Cardiac muscle cell (in vitro differentiated cells and primary cell): ENCODE results near the gene SPRED3. TPM values are rescaled to one million over a fixed set of nuclear protein-coding genes. Genes with fewer than 3 reads are reported as not detected.

Experiments
- DNase-seq, 2 donors: peaks; one replicate each; pipeline versions ENCODE4 v3.0.0 to v3.0.0-alpha.2; 2010 to 2017; ENCODE audit warnings: low read depth in 1 of 2, low spot score in 1 of 2
- H3K27ac ChIP-seq: fragments of 200-600 bp; sonication (generic); 2 replicates; pipeline ENCODE4 v1.5.1; 2016
- H3K27me3 ChIP-seq: fragments of 200-600 bp; sonication (generic); 2 replicates; pipeline ENCODE4 v1.6.0; 2016; ENCODE audit warnings: control low read depth
- H3K36me3 ChIP-seq: fragments of 200-600 bp; sonication (generic); 2 replicates; pipeline ENCODE4 v1.5.1; 2016; ENCODE audit warnings: control low read depth
- H3K4me1 ChIP-seq: fragments of 200-600 bp; sonication (generic); 2 replicates; pipeline ENCODE4 v1.8.1; 2017; ENCODE audit warnings: low read depth, mild to moderate bottlenecking, mixed run types
- H3K4me3 ChIP-seq: fragments of 200-600 bp; sonication (generic); 2 replicates; pipeline ENCODE4 v1.5.1; 2016; ENCODE audit warnings: mild to moderate bottlenecking
- H3K9me3 ChIP-seq: fragments of 200-600 bp; sonication (generic); 2 replicates; pipeline ENCODE4 v1.5.1; 2017; ENCODE audit warnings: low read depth, mild to moderate bottlenecking, control low read depth
- CTCF ChIP-seq: IDR thresholded peaks from 2 replicates; pipeline ENCODE4 v1.5.1; 2012; ENCODE audit warnings: low read depth, mild to moderate bottlenecking, low read length
- polyA plus RNA-seq: library from polyadenylated mRNA; unstranded; fragments of >200 nt; fragmentation: Nextera tagmentation; extraction: Ambion mirVana; gene quantifications from 2 replicates; pipeline ENCODE4 v1.2.1, GENCODE V29; 2016
- total RNA-seq: library from RNA; depleted of rRNA; stranded (reverse); fragments of >200 nt; gene quantifications from 2 replicates; pipeline ENCODE4 v1.2.3, GENCODE V29; 2016

The SPRED3 gene
- total and polyA plus RNA-seq, 2 experiments from 2014 or later = 1.3 to 2.6 TPM

DNA sequence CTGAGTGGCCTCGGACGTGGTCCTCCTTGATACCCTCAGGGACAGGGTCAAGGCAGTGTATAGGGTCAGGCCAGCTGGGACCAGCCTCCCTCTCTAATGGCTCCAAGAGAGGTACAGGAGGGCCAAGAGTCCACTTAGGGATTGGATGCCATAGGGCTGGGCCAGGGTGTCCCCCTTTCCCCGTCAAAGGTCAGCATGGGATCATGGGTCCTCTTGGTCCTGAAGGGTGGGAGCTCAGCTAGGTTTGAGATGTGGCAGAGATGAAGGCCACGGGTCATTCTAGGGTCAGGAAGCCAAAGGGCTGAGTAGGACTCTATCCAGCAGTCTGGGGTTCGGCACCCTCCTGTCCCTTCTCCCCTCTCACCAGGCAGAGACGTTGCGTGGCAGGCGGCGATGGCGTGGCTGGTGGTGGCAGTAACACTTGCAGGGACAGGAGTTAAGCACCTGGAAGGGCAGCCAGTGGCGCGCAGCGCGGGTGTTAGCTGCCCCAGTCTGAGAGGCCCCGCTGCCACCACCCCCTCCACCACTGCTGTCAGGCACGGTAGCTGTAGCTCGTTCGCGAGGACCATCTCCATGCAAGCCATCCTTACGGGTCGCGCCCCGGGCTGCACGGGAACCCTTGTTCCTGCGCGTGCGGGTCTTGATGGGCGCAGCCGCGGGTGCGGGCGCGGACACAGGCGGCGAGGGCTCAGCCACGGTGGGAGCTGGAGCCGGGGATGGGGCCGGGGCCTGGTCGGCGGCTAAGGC, 3.3 kb upstream of the SPRED3 start:
- Histone ChIP-seq H3K27me3 (no peaks in the 10 kb centered on the region), H3K9me3 (no peaks in the 10 kb centered on the region), H3K4me3 (no peak overlapping the region), H3K36me3 (peaks cover 26% of the 10 kb centered on the region), H3K4me1 (no peaks in the 10 kb centered on the region), H3K27ac (no peak overlapping the region)
- TF ChIP-seq CTCF = peak; percentile 0
- no peak for DNase-seq

GRCh38 chr19:38385804-38386257, 2.7 kb upstream of the SPRED3 start:
- Histone ChIP-seq H3K9me3 (no peaks in the 10 kb centered on the region), H3K4me3 (no peak overlapping the region), H3K36me3 (peaks cover 25% of the 10 kb centered on the region), H3K27ac (no peak overlapping the region), H3K27me3 (no peaks in the 10 kb centered on the region), H3K4me1 (no peaks in the 10 kb centered on the region)
- TF ChIP-seq CTCF = no peak
- DNase-seq = no peak

DNA sequence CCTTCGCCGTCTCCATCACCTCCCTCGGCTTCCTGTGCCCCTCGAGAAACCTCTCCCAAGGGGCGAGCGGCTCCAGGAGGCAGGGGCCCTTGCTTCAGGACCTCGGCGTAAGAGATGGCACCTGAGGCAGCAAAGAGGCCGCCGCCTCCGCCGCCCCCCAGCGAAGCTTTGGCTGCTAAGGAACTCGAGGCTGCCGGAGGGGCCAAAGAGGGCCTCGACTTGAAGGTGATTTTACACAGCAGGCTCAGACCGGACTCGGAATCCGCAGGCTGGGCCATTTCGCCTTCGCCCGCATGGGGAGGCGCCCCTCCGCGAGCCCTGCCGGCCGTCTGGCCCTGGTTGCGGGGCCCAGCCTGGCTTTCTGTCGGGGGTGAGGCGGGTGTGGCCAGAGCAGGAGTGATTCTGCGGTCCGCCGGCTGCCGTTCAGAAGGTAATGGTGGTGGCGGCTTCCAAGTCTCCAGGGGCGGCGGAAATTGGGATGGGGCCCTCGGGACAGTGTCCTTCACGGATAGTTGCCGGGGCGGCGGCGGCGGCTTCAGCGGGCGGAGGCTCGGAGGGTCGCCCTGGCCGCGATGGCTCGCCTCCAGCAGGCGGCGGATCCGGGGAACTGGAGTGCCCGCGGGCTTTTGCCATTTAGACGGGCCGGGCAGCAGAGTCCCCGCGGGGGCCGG, 2.1 kb upstream of the SPRED3 start:
- DNase-seq = no peak
- Histone ChIP-seq H3K27ac (no peak overlapping the region), H3K27me3 (no peaks in the 10 kb centered on the region), H3K9me3 (no peaks in the 10 kb centered on the region), H3K4me3 (no peak overlapping the region), H3K4me1 (no peaks in the 10 kb centered on the region), H3K36me3 (peaks cover 18% of the 10 kb centered on the region)
- TF ChIP-seq CTCF = no peak

DNA sequence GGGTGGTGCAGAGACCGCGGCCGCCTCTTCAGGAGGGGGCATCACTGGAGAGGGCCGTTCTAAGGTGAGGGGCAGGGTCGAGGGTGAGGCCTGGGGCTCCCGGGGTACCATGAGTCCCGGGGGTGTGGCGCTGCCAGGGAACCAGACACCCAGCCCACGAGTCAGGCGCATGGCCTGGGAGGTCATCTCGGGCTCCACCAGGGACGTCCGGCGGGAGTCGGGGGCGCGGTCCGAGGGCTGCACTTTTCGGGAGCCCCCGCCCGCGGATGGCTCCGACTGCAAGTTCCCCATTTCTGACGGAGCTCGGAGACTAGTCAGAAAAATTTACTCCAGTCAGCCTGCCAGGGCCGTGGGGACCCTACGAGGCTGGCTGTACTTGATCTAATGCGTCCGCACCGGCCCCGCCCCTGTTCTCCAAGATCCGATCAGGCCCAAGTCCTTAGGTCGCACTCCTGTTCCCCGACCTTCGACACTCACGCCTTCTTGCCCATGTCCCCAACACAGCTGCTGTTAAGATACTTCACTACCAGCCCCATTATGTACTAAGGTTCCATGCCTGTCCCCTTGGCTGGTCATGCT, 1.4 kb upstream of the SPRED3 start:
- H3K4me3 ChIP-seq = peak overlapping the region; percentile 52
- no peaks in the 10 kb centered on the region for H3K27me3 ChIP-seq
- no peaks in the 10 kb centered on the region for H3K9me3 ChIP-seq
- TF ChIP-seq CTCF = no peak
- DNase-seq = peak; percentile 13 to 21
- H3K27ac ChIP-seq = no peak overlapping the region
- H3K4me1 ChIP-seq = no peaks in the 10 kb centered on the region
- H3K36me3 ChIP-seq = peaks cover 12% of the 10 kb centered on the region

DNA sequence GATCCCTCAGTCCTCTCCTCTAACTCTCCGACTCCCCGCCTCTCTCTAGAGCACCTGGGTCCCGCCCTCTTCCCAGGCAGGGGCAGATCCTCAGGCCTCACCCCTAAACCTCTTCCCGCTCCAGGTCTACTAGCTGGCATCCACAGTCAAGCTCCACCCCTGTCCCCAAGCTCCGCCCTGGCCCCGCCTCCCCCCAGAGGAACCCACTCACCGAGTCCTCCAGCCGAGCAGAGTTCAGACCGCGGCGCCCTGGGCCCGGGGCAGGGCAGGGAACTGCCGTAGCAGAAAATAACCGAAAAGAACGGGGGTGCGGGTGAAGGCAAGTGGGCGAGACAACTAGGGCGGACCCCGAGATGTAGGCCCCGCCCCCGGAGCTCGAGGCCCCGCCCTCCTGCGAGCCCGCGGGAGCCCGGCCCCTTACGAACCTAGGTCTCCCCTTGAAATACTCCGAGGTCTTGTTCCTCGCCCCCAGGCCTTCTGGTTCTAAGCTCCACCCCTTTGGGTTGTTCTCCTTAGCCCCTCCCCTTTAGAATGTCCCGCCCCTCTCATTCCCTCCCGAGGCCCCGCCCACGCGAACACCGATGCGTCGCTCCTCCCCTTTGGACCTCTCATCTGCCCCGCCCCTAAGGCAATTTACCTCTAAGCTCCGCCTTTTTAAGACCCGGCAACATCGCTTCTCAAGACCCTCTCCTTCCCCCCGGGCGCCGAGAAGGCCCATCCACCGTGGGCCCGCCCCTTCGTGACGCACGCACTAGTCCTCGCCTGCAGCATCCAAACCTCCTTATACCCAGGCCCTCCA, 748 bp upstream of the SPRED3 start, which contains the start of gene GGN:
TSS of gene GGN (minus strand) at position 485 of the 799 bp plus-strand sequence. CDS start 773 bp downstream, outside the sequence.
- no peaks in the 10 kb centered on the region for H3K4me1 ChIP-seq
- no peaks in the 10 kb centered on the region for H3K9me3 ChIP-seq
- peak within 1 kb of the TSS; percentile 75 for H3K27ac ChIP-seq
- no peak for TF ChIP-seq CTCF
- peaks cover 8% of the 10 kb centered on the region for H3K36me3 ChIP-seq
- no peaks in the 10 kb centered on the region for H3K27me3 ChIP-seq
- peak; percentile 92 to 96 for DNase-seq
- H3K4me3 ChIP-seq = peak within 1 kb of the TSS; percentile 52
